HepG2 (cell line): Measurements from ENCODE around the gene CISD3. TPM values are rescaled to one million over a fixed set of nuclear protein-coding genes. Genes with fewer than 3 reads are reported as not detected.

Experiments
- AHR ChIP-seq: IDR thresholded peaks from 2 replicates; pipeline ENCODE4 v1.6.1; 2018; ENCODE audit warnings: missing genetic modification reagents, missing compliant biosample characterization
- ARID4A ChIP-seq: sonication (generic); formaldehyde crosslinking; IDR thresholded peaks from 2 replicates; pipeline ENCODE4 v1.5.0; 2020; ENCODE audit warnings: mild to moderate bottlenecking, missing genetic modification reagents, borderline replicate concordance
- MAZ ChIP-seq, 2 experiments: sonication (generic) in 1 of 2; formaldehyde crosslinking in 1 of 2; IDR thresholded peaks; 2 replicates each; pipeline versions ENCODE4 v1.5.0 to v1.6.1; 2012 to 2020; ENCODE audit warnings: low read depth in 2 of 2, mild to moderate bottlenecking in 2 of 2, borderline replicate concordance in 1 of 2, improper control_type of control experiment in 1 of 2, low read length in 1 of 2, missing genetic modification reagents in 1 of 2, moderate library complexity in 1 of 2
- MEIS2 ChIP-seq: sonication (generic); formaldehyde crosslinking; IDR thresholded peaks from 2 replicates; pipeline ENCODE4 v1.9.0; 2021; ENCODE audit warnings: mild to moderate bottlenecking, missing genetic modification reagents
- MIER2 ChIP-seq: IDR thresholded peaks from 2 replicates; pipeline ENCODE4 v1.6.1; 2016; ENCODE audit warnings: missing biosample characterization, missing genetic modification reagents
- MTF1 ChIP-seq: sonication (generic); formaldehyde crosslinking; IDR thresholded peaks from 2 replicates; pipeline ENCODE4 v1.5.0; 2020; ENCODE audit warnings: missing genetic modification reagents
- MXD1 ChIP-seq: sonication (generic); formaldehyde crosslinking; IDR thresholded peaks from 2 replicates; pipeline ENCODE4 v1.4.0; 2020; ENCODE audit warnings: mild to moderate bottlenecking, missing genetic modification reagents
- TCF7 ChIP-seq: sonication (generic); IDR thresholded peaks from 2 replicates; pipeline ENCODE4 v1.6.1; 2016; ENCODE audit warnings: antibody characterized with exemption, low read depth
- ZNF644 ChIP-seq: IDR thresholded peaks from 2 replicates; pipeline ENCODE4 v1.6.1; 2016; ENCODE audit warnings: low read depth
- ZNF784 ChIP-seq: sonication (generic); formaldehyde crosslinking; IDR thresholded peaks from 2 replicates; pipeline ENCODE4 v1.5.1; 2020; ENCODE audit warnings: missing genetic modification reagents, mild to moderate bottlenecking, borderline replicate concordance
- polyA plus RNA-seq, 8 experiments: library from polyadenylated mRNA; depleted of rRNA in 3 of 8; stranded (reverse) in 7 of 8; unstranded in 1 of 8; fragments of >200 nt; fragmentation: Illumina TruSeq in 4 of 8; extraction: Trizol in 4 of 8; gene quantifications; 2 replicates each; pipeline versions ENCODE4 v1.2.1 to v1.2.3, GENCODE V29; 2011 to 2016; ENCODE audit warnings: low read depth in 4 of 8, missing spikeins in 1 of 8, mixed read lengths in 1 of 8; ENCODE audit not compliant: insufficient read depth in 1 of 8
- total RNA-seq, 5 experiments: library from RNA; depleted of rRNA; stranded (reverse); fragments of >200 nt; fragmentation: Illumina TruSeq; extraction: Trizol; gene quantifications; 2 replicates each; pipeline ENCODE4 v1.2.3, GENCODE V29; 2016; ENCODE audit warnings: low read depth in 1 of 5
- TF ChIP-seq, protein P1 (sequence below): sonication (generic); formaldehyde crosslinking; IDR thresholded peaks from 2 replicates; pipeline ENCODE4 v1.4.0; 2020; ENCODE audit warnings: missing genetic modification reagents, borderline replicate concordance
- TF ChIP-seq, protein P2 (sequence below), 2 experiments: sonication (generic) in 1 of 2; formaldehyde crosslinking in 1 of 2; IDR thresholded peaks; 2 replicates each; pipeline versions ENCODE4 v1.4.0 to v1.6.1; 2016 to 2020; ENCODE audit warnings: borderline replicate concordance in 1 of 2, low read depth in 1 of 2, mild to moderate bottlenecking in 1 of 2, missing genetic modification reagents in 1 of 2

The CISD3 gene
- total and polyA plus RNA-seq, 2 of the 13 experiments (the other 11 are each of a cell fraction or from before 2014, with no cell fraction given) = 30.0 to 34.1 TPM

DNA sequence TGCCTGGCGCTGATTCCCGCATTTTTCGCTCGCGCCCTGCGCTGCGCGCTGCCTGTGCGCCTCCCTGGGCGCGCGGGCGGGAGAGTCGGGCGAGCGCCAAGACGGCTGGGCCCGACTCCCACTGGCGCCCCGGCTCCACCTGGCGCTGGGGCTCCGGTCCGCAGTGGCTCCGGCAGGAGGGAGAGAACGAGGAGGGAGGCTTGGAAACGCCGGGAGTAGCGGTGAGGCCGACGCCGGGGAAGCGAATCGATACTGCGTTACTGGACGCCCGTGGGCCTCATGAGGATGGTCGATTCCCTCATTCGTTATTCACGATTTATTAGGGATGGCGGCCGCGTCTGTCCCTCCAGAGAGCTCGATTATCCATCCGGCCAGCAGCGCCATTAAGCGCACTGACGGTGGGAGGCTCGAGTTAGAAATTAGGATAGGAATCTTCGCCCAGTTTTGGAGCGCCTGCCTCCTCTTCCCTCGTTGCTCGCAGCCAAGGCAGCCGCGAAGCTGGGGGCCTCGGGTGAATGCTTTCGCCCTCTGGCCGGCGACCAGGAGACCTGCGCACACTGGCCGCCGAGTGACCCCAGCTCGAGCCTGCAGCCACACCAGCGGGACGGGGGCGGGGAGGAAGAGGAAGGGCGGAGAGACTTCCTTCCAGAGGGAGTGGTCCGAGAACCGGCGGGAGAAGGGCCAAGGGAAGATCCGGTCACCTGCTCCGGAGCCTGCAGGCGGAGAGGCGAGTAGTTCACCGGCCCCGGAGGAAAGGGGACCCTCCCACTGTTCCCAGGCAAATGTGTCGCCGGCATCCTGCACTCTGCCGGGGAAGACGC lies 19.3 kb downstream of the CISD3 start (continued):
- TF ChIP-seq, protein P1, sequence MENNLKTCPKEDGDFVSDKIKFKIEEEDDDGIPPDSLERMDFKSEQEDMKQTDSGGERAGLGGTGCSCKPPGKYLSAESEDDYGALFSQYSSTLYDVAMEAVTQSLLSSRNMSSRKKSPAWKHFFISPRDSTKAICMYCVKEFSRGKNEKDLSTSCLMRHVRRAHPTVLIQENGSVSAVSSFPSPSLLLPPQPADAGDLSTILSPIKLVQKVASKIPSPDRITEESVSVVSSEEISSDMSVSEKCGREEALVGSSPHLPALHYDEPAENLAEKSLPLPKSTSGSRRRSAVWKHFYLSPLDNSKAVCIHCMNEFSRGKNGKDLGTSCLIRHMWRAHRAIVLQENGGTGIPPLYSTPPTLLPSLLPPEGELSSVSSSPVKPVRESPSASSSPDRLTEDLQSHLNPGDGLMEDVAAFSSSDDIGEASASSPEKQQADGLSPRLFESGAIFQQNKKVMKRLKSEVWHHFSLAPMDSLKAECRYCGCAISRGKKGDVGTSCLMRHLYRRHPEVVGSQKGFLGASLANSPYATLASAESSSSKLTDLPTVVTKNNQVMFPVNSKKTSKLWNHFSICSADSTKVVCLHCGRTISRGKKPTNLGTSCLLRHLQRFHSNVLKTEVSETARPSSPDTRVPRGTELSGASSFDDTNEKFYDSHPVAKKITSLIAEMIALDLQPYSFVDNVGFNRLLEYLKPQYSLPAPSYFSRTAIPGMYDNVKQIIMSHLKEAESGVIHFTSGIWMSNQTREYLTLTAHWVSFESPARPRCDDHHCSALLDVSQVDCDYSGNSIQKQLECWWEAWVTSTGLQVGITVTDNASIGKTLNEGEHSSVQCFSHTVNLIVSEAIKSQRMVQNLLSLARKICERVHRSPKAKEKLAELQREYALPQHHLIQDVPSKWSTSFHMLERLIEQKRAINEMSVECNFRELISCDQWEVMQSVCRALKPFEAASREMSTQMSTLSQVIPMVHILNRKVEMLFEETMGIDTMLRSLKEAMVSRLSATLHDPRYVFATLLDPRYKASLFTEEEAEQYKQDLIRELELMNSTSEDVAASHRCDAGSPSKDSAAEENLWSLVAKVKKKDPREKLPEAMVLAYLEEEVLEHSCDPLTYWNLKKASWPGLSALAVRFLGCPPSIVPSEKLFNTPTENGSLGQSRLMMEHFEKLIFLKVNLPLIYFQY (CRISPR knock-in tag) = no peak
- no peak for TF ChIP-seq MIER2 (CRISPR knock-in tag)
- peak; percentile 92; the same call in 1 of the 2 replicates for TF ChIP-seq ZNF784 (CRISPR knock-in tag)
- TF ChIP-seq AHR (CRISPR knock-in tag) = no peak
- TF ChIP-seq ARID4A (CRISPR knock-in tag) = peak; percentile 89
- peak; percentile 56 for TF ChIP-seq MXD1 (CRISPR knock-in tag)
- TF ChIP-seq MTF1 = peak; percentile 25; the same call in 1 of the 2 replicates
- no peak for TF ChIP-seq MAZ (IDR thresholded peaks at IDR 0.05; ENCODE audit: borderline replicate concordance, low read depth, low read length)
- TF ChIP-seq MAZ (CRISPR knock-in tag; IDR thresholded peaks at IDR 0.05; ENCODE audit: low read depth) = peak; percentile 92
- no peak; the same call in 1 of the 2 replicates for TF ChIP-seq ZNF644
- TF ChIP-seq, protein P2, sequence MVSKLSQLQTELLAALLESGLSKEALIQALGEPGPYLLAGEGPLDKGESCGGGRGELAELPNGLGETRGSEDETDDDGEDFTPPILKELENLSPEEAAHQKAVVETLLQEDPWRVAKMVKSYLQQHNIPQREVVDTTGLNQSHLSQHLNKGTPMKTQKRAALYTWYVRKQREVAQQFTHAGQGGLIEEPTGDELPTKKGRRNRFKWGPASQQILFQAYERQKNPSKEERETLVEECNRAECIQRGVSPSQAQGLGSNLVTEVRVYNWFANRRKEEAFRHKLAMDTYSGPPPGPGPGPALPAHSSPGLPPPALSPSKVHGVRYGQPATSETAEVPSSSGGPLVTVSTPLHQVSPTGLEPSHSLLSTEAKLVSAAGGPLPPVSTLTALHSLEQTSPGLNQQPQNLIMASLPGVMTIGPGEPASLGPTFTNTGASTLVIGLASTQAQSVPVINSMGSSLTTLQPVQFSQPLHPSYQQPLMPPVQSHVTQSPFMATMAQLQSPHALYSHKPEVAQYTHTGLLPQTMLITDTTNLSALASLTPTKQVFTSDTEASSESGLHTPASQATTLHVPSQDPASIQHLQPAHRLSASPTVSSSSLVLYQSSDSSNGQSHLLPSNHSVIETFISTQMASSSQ (IDR thresholded peaks at IDR 0.05; ENCODE audit: low read depth) = no peak
- TF ChIP-seq, protein P2 (CRISPR knock-in tag; IDR thresholded peaks at IDR 0.05; ENCODE audit: borderline replicate concordance) = 0 out of 2 replicates have a peak, but pooled peaks have one; percentile 61
- TF ChIP-seq TCF7 = no peak; the same call in 1 of the 2 replicates
- TF ChIP-seq MEIS2 (CRISPR knock-in tag) = peak; percentile 31; the same call in 1 of the 2 replicates
